NCI-H1436 treated with DMSO at 0.1 percent for 48 hours (cell line): ENCODE data around the gene PDE4D.

Source experiments
- DNase-seq: peaks from one replicate; lab custom pipeline; 2025; lab: John Stamatoyannopoulos, UW

PDE4D gene

DNA sequence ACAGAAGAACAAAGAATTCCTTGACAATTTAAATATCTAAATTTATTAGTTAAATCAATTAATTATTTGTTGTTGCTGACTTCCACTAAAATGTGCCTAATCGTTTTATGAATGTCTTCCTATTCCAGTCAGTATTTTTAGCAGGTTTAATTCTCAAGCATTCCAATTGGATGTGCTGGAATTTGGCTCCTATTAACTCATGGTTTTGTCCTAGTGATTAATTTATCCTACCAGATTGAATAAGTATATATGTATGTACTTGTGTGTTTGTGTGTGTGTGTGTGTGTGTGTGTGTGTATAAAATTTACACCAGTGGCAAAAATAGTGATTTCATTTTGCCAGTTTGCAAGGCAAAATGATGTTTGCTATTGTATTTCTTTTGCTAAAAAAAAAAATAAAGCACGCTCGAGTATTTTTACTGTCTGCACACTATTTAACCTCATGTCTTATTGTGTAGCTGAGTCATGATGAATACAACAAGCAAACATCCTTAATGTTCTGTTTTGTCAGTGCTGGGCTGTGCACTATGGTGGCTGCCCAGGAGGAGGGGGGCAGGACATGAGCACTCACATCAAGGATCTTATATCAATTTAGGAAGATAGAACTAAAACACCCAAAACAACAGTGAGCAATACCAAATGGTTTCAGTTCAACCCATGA, 375.5 kb downstream of the PDE4D start:
- no peak for DNase-seq

DNA sequence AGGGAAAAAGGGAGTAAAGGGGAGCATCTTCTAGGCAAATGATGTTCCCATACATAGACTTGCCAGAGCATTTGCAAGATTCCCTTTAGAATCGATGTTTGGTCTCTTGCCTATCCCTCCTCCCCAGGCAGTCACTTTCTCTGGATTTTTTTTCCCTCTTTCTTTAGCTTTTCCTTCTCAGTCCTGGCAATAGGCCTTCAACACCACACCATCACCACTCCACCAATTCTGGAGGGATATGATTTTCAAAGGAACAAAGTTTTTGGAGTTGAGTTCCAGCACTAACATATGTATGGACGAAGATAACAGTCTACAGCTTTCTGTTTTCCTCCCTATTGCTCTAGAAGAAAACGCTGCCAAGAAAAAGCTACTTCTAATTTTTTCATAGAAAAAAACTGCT, 377.4 kb downstream of the PDE4D start:
- no peak for DNase-seq

DNA sequence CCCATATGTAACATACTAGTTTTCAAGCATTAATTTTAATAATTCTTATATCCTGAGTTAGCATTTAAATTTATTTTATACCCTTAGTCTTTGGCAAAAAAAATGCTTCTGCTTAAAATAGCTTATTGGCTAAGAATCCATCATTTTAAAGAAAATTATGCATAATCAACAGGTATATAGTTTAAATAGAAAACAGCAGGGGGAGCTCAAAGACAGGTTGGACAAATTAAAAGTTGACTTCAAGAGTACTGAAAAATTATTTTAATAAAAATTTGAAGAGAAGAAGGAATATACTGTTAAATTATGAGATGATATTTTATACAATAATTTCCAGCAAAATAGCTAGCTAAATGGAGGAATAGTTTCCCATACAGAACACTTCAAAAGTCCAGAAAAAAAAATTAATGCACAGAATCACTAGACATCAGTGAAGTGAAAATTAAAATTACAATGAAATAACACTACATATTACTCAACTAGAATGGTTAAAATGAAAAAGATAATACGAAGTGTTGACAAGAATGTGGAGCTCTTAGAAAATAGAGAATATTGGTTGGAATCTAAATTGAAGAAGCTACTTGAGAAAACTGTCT, 387.1 kb downstream of the PDE4D start:
- DNase-seq: no peak

DNA sequence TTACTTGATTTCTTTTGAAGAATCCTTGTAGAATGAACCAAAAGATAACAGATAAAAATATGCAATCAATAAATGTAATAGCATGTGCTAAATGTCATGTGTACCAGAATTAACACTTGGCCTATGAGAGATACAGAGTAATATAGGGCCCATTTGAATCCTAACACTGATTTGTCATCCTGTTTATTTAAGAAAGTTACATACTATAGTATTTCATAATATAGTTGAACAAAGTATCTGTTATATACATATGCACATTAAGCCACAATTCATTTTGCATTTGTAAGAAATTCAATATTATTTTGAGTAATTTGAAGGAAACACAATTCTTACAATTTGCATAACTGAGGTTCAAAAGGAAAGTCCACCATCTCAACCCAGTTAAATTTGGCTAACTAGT, 389.5 kb downstream of the PDE4D start:
- no peak for DNase-seq

DNA sequence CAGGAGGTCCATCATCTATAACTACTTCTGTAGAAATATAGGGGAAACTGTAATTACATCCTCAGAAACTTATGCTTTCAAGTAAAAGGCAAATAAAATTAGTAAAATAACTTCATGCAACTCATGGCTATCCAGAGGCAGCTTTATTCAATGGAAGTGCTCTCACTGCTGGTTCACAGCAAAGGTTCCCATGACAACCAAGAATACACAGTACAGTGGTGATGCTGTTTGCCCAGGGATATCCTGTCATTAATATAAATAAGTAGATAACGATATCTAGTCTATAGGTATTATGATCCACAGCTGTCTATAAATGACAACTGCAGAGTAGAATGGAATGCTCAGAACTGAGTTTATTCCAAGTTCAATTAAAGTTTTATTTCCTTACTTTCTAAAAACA, 390.3 kb downstream of the PDE4D start:
- DNase-seq: no peak

DNA sequence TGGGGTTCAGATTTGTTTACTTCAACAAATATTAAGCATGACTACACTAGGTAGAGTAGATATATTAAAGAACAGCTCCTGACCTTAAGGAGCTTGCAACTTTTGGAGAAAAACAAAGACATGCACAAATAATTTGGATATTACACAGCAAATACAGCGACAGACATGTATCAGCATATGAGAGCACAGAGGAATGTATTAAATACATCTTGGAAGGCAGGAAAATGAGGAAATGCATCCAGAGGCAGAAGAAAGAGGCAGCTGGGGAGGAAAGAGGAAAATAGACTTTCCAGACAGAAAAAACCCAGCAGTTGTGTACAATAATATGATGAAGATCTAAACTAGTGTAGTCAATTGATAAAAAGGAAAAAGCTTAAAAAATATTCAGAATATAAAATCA, 392.2 kb downstream of the PDE4D start:
- no peak for DNase-seq

DNA sequence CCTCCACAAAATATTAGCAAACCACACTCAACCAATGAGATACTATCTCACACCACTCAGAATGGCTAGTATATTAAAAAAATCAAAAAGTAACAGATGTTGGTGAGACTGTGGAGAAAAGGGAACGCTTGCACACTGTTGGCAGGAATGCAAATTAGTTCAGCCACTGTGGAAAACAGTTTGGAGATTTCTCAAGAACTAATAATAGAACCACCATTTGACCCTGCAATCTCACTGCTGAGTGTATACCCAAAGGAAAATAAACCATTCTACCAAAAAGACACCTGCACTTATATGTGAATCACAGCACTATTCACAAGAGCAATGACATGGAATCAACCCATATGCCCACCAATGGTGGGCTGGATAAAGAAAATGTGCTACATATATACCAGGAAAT, 393.5 kb downstream of the PDE4D start:
- no peak for DNase-seq

DNA sequence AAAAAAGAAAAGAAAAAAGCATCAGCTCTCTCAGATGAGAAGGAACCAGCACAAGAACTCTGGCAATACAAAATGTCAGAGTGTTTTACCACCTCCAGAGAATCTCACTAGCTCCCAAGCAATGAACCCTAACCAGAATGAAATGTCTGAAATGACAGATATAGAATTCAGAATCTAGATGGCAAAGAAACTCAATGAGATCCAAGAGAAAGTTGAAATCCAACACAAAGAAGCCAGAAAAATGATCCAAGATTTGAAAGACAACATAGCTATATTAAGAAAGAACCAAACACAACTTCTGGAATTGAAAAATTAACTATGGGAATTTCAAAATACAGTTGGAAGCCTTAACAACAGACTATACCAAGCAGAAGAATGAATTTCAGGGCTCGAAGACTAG, 396.3 kb downstream of the PDE4D start:
- no peak for DNase-seq

DNA sequence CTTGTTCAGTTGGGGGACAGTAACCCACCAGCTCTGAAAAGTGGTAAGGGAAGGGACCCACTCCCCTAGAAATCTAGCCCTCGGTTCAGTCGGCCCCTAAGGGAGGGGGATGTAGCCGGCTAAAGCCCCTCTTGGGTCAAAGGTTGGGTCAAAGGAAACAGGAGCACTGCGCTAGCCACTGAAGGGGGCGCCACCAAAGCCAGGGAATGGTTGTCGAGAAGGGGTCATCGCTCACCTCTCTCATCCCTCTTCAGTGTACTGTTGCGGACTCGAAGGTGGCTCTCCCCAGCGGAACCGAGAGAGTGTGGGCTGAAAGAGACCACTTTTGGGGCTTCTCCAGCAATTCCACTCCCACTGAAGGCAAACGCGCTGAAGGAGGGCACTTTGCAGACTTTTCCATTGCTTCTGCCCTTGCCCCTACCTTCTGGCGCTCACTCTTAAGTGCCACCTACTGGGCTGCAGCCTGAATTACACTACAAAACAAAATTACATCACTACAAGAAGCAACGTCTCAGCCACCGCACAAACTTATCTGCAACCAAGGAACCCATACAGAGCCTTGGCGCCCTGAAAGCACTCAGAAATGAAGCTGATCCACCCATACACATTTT, 396.9 kb downstream of the PDE4D start:
- no peak for DNase-seq

DNA sequence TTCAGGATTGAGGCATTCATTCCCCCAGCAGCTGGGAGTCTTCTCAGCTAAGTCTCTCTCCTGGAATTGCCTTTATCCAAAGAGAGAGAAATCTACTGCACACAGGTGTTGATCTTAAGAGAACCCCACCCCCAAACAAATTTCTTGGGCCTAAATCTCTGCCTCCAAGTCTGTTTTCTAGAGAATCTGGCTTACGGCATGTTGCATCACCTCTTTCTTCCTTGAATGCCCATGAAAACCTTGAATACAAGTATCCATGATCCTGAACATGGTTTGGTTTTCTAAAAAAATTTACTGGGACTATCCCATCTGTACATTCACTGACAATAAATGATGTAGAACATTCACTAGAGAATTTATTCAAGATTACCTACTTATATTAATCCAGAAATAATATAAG, 401.6 kb downstream of the PDE4D start:
- no peak for DNase-seq

DNA sequence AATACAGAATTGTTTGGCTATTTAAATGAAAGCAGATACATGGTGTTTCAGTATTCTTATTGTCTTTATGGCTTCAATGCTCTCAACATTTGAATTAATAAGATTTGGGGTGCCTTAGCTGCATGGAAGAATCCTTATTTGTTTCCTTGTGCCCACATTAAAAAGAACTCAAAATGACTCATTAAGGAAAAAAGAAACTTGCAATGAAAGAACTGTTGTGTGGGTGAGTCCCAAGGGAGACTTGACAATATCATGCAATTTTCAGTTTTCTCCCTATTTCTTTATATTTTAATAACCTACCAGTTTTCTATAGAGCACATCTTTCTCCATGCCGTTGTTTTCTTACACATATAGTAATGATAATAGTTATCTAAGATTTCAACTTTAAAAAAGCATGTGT, 404.0 kb downstream of the PDE4D start:
- DNase-seq: no peak

DNA sequence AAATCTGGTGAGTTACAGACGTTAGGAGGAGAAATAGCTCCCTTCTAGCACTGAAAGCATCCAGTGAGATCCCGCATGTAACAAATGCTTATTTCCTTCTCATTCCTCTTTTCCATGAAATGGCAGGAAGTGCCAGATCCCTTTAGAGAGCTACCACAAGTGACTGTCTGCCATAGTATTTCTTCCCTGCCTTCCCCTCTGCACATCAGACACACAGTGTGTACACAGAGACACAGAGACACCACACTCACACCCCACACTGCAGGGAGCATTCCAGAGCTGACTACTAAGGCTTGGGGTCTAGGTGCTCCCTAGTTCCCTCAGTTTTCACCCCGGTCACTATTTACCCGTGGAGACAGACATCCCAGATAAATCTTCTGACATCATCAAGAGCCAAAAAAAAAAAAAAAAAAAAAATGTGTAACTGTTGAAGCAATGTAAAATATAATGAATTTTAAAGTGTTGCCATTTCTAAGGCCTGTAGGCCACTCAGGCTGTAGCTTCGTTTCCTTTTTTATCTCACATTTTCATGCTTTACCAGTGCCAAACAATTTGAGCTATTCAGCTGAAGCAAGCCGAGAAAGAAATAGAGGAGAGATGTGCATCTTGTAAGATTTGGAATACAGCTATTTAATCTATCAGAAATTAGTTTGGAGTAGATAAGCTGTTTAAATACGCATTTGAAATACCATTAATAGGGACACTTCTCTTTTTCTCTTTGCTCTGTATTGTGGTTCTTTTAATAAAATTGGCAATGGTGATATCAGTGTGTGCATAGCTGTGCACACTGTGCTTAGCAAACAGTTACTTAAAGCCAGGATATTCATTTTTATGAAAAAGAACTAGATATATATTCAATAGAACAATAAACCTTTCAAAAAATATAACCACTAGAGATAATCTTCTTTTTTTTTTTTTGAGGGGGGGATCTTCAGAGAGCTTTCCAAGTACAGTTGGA, 405.5 kb downstream of the PDE4D start:
- no peak for DNase-seq

DNA sequence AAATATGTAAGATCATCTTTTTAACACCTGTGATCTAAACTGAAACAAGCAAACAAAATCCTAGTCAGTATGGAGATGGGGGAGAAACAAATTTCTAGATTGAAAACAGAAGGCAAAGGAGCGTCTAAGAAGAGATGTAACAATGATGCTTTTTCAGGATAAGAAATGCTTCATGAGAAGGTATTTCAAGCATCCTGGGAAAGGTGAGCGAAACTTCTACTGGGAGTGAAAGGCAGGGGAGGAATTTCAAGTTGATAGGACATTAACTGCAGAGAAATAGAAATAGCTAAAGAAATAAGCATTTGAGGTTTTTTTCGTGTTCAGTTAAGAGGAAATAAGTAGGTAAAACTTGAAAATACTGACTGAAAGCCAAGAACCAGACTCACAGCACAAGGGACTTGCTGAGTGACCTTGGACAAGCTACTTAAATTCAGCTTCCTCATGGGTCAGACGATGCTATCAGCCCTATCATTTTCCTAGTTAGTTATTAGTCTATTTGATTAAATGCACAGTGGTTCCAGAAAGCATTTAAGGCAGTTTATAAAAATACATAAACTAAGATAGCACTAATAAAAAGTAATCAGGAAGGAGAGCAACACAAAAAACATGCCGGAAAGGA, 406.3 kb downstream of the PDE4D start:
- DNase-seq: no peak

DNA sequence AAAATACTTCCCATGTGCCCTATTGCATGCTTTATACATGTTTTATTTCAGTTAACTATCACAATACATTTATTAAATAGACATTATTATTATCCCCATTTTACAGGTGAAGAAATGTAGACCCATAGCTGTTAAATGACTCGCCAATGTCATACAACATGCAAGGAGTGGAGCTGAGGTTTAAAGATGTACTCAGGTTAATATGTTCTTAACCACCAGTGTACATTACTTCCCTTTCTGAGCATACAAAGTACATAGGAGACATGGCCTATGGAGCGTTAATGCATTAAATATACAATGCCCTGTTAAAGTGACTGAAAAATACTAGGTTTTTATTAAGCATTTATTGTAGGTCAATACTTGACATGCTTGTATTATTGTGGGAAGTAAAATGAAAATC, 407.0 kb downstream of the PDE4D start:
- DNase-seq: no peak

DNA sequence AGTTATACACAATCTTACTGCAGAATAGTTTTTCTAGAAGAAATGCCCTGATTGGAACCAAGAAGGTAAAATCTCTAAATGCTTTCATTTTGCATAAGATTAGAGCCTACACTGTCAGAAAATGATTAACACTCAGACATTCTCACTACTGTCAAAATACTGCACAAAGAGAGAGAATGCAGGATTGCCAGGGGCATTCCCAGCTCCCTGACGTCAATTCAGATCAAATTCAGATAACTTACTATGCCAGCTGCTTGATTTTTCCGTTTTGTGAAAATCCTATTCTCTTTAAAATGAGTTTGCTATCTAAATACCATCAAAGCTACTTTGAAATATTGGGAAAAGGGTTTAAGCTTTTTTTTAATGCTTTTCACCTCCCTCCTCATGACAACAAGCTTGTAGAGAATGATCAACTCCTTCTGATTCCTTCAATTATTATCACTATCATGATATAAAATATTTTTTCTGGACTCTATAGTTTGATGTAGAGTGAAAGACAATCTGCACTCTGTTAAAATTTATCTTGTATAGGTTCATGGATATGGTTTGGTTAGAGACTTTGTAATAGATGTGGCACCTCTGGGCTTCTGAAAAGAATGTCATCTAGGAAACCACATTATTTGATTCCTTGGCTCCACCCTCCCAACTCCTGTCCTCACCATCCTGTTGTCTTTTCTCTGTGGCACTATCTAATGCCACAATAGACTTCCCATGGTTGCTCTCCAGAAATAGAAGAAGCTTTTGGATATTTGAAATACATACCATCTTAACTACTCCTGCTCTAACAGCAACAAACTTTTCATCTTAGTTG, 407.7 kb downstream of the PDE4D start:
- DNase-seq: no peak

DNA sequence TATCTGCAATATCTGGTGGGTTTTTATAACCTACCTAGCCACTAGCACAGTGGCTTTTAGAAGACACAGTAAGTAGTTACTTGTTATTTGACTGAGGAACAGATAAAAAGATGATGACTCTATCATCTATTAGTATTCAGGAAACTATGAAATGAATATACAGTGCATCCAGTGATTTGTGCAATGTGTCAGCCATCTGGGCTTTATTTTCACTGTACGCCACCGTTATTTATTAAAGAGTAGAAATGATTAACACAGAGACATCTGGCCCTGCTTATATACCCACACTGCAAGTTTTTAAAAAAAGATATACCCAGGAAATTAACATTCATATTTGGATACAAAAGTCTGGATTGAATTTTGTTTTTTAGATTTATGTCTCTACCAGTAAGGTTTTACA, 408.4 kb downstream of the PDE4D start:
- DNase-seq: no peak

DNA sequence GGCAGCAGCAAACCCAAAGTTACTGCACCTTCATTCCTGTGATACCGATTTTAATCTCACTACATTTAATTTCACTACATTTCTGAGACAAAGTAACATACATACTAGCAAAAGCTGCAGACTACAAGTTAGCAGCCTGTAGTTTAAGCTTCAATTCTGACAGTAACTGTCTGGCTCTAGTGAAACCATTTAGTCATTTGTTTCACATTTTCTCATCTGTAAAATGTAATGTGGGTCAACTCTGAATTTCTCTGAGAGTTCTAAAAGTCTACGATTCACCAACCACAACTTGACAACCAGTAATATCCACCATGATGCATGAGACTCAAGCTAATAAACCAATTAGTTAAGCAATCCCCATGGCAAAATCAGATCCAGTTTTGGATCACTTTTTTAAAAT, 408.9 kb downstream of the PDE4D start:
- DNase-seq: no peak

DNA sequence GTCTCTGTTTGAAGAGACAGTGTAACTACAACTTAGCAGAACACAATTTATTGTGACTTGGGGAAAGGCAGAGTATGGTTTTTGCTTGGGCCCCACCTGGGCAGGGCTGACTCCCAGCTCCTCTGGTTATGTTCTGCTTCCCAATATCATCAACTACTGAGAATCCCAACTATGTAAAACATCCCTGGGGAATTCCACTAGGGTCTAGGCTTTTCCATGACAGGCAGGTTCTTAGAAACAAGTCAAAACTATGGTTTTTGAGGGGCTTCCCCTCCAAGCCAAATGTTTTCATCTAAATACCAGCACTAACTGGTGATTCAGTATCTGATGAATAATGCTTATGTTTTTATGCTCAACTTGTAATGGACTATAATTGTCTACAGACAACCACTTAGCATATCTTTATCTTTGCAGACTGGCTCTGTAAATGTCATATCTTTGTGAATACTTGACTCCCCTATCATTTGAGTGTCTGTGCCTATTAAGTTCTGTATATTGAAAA, 409.5 kb downstream of the PDE4D start:
- DNase-seq: no peak

DNA sequence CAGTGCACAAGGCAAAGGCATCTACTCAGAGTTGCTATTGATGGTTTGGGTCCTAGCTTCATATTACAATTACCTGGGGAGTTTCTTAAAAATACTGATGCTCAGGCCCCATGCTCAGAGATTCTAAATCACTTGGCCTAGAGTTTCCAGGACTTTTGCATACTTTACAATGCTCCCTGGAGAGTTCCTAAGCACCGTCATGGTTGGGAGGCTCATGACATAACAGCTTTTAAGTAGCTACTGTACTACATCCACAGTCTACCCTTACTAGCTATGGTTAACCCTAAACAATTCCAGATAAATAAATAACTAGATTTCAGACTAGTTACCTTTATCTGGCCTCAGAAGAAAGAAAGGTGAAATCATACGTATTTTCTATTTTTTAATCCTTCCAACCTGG, 414.4 kb downstream of the PDE4D start:
- no peak for DNase-seq

DNA sequence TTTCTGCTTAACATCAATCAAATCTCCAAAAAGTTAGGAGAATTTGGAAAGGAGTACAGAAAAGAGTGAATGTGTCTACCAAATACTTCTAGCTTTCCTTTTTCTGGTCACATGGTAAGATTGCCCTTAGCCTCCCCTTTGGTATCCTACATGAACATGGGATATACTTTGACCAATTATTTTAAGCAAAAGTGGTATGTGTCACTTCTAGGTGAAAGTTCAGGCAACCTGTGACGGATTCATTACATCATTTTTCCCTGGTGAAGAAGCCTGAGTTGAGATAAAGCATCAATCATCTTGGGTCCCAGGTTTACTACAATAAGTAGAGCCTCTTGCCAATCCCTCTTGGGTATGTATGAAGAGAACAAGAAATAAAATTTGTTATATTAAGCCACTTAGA, 419.2 kb downstream of the PDE4D start:
- DNase-seq: no peak

DNA sequence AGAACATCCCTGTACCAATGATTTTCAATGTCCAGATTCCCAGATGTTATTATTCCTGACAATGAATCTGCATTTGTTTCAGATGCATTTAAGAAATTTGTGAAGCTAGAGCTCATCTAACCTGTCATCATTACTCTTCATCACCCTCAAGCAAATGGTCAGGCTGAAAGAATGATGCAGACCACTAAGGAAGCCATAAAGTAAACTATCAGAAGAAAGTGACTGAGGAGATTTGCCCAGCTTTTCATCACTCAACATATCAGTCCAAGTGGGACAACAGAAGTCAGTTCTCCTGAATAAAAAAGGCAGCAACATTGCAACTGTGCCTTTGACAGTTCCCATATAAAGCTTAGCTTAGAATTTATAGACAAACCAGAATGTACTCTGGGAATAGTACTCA, 419.9 kb downstream of the PDE4D start:
- DNase-seq: no peak
